HK-2 (cell line): ENCODE results near the gene TENT5A.

ENCODE experiments used
- DNase-seq: peaks from one replicate; pipeline ENCODE4 v3.0.0-alpha.2; 2018; ENCODE audit not compliant: unreplicated experiment

The TENT5A gene

DNA sequence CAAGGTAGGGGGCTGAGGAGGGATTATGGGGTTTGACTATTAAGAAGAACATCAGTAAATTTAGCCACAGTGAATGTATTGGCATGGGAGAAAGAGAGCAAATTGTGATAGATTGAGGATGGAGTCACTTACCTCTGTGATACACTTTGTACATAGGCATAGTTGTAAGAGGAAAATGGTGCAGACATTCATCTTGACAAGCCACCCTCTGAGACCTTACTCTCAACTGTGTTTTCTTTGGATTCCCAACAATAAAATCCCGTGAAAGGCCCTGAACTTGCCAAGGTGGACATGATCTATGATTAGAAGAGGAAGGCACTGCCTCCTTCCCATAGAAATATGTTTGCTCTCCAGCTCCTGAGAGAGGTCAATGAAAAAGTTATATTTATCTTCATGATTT, 18.6 kb upstream of the TENT5A start:
- DNase-seq: no peak

GRCh38 chr6:81770381-81770780, 17.9 kb upstream of the TENT5A start:
- DNase-seq: no peak

DNA sequence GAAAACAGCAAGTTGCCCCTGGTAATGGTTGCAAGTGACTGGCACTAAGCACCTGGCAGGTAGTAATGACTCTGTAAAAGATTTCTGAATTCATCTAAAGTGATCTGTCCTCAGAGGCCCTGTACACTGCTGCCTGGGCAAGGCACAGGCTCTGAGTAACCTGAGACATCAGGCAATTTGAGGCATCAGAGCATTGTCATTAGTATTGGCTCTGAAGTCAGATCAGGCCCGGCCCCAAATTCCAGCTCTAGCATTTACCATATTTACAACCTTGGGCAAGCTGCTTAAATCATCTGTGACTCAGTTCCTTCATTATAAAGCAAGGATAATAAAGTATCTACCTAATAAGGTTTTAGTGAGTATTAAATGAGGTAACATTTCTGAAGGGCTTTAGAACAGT, 17.3 kb upstream of the TENT5A start:
- no peak for DNase-seq

GRCh38 chr6:81768150-81768942, 15.9 kb upstream of the TENT5A start:
- DNase-seq: no peak

- DNase-seq: no peak
Measured at GRCh38 chr6:81767163-81767891, 14.8 kb upstream of the TENT5A start.

DNA sequence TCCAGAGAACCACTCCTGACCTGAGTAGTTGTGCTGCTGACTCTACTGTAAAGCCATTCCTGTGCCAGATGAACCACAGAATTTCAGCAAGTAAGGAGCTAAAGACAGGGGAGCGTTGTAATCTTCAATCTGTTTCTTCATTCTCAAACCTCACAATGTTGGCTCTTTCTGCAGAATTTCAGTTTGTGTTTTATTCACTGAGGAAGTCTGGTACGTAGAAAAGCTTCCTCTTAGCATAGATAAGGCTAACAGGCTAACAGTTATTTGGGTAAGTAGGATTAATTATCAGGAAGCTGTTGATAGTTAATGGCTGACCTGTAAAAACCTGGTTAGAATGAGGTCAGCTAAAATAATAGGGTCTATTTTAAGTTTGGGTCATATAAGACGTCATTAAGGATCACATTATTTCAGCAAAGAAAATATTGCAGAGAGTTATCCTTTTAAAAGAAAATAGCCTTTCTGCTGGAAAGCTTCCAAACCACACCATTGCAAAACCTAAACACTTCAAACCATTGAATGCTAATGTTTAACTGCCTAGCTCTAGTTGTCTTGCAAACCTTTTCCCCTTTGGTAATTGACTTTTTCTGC, 14.1 kb upstream of the TENT5A start:
- DNase-seq: no peak

GRCh38 chr6:81764531-81764930, 12.1 kb upstream of the TENT5A start:
- DNase-seq: no peak

DNA sequence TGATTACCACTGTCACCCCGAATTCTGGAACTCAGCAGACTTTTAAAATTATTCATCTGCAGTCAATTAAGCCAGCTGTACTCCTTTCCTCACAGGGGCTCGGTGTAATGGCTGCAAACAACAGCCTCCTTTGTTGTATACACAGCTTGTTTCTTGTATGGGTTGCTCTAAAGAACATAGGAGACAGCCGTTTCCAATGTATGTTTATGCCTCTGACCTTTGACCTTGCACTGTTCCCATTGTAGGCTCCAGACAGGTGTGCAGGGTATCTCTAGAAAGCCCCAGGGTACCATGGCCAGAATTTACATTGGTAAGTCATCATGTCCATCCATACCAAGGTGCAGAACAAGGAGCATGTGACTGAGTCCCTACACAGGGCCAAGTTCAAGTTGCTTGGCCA, 11.5 kb upstream of the TENT5A start:
- DNase-seq: no peak

DNA sequence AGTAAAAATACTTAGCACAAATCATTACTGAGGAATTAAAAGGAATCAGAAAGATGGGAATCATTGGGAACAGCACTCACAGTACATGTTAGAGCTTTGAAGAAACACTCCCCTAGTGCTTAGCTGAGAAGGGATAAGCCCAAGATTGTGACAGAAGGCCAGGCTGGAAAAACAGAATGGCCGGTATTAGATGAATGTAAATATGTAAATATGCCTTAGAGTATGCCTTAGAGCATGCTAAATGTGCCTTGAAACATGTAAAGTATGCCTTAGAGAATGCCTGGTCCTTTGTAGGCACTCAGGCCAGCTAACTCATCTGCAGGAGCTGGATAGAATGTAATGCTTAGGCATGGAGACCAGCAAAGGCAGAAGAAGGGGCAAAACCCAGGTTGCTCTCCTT, 10.6 kb upstream of the TENT5A start:
- no peak for DNase-seq

DNA sequence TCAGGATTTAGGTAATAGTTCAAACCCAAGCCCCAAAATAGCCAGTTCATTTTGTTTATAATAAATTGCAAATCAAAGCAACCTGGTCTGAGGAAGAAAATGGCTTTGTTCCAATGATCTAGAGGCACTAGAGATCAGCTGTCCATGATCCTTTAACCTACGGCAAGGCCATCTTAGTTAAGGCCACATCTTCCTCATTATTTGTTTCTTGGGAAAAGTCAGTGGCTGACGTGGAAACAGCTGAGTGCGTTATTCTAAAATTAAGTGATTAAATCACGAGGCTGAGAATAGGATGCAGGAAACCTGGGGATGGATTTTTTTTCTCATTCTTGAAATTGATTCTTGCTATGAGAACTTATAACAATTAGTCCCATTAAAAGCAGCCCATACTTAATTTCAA, 10.1 kb upstream of the TENT5A start:
- DNase-seq: no peak

DNA sequence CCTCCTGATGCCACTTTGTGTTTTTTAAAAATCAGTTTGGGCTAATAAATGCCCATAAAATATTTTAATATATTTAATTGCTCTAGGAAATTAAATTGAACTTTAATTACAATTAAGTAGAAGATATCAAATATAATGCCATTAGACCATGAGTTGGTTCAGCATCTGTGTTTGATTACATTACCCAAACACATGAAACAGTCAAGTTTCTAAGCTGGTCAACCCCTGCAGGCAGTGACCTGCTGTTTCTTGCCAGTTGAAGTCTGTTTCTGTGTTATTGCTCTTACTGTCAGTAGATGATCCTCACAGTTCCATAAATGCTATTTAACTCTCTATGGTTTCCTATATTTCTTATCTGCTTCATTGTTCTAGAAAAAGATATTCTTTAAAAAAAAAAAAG, 9.7 kb upstream of the TENT5A start:
- no peak for DNase-seq

DNA sequence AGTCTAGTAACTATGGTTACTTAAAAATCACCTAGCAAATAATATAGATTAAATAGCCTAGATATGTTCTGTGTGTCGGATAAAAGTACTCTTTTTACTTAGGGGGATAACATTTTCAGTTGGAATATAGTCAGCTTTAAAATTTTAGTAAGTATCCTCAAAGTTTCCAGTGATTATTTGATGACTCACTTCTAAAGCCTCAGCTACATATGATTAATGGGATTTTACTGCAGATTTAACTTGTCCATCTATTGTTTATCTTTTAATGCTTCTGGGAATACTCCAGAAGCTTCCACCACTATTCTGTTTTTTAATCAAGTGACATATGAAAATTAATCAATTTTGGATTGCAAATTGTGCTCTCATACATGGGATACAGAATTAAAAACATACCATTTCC, 8.7 kb upstream of the TENT5A start:
- DNase-seq: no peak

- no peak for DNase-seq
Measured at GRCh38 chr6:81759782-81760181, 7.3 kb upstream of the TENT5A start.

DNA sequence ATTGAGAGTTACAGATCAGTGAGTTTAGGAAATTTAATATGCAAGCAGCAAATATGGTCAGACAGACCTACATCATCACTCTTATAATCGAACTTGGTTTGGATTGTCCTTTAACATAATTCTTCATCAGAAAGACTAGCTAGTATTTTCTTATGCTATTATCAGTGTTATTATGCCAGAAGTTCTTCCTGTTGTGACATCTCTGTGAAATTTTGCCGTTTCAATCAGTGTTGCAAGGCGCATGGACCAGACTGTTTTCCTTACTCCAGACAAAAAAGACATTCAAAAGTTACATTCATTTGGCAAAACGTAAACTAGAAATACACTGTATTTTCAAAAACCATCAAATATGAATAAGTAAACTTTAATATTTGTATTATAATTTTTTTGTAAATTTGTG, 5.7 kb upstream of the TENT5A start:
- DNase-seq: no peak

- no peak for DNase-seq
Measured at GRCh38 chr6:81756690-81757089, 4.2 kb upstream of the TENT5A start.

- DNase-seq: no peak
Measured at GRCh38 chr6:81755551-81755950, 3.1 kb upstream of the TENT5A start.

GRCh38 chr6:81754906-81755305, 2.4 kb upstream of the TENT5A start:
- no peak for DNase-seq

- peak; percentile 71 for DNase-seq
Measured at GRCh38 chr6:81753711-81754577, 1.5 kb upstream of the TENT5A start.

DNA sequence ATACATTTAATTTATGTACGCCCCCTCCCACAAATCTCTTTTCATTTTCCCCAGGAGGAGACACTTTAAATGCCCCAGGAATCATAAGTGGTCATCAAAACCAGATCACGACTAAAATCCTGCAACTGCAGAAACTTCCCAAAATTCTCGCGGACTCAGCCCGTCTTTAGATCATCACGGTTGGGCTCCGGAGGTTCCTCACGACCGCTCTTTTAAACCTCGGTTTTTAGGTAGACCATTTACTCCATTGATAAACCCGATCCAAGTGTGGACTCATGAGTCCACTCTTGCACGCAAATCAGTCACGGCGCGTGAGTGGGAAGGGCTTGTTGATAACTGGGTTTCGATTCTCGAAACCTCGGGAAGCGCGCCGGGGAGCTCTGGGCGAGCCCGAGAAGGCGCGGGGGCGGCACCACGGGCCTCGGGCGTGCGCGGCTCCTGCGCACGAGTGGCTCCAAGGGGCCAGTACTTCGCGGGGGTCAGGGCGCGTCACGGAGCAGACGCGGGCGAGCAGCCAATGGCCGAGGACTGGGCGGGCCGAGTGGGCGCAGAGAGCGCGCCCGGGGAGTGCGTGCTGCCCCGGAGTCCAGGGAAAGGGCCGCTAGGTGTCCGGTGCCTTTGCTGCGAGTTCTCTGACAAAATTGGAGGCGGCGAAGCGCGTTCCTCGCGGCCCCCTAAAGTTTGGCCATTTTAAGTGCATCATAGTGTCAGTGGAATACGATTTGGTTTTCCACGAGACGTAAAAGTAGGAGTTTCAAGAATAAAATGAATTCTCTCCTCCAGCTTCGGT, 635 bp upstream of the TENT5A start:
- DNase-seq: peak; percentile 92

- peak; percentile 28 for DNase-seq
Measured at GRCh38 chr6:81751388-81752083, 945 bp downstream of the TENT5A start.
